ENCODE data around the gene RGL4.

RGL4 gene

DNA sequence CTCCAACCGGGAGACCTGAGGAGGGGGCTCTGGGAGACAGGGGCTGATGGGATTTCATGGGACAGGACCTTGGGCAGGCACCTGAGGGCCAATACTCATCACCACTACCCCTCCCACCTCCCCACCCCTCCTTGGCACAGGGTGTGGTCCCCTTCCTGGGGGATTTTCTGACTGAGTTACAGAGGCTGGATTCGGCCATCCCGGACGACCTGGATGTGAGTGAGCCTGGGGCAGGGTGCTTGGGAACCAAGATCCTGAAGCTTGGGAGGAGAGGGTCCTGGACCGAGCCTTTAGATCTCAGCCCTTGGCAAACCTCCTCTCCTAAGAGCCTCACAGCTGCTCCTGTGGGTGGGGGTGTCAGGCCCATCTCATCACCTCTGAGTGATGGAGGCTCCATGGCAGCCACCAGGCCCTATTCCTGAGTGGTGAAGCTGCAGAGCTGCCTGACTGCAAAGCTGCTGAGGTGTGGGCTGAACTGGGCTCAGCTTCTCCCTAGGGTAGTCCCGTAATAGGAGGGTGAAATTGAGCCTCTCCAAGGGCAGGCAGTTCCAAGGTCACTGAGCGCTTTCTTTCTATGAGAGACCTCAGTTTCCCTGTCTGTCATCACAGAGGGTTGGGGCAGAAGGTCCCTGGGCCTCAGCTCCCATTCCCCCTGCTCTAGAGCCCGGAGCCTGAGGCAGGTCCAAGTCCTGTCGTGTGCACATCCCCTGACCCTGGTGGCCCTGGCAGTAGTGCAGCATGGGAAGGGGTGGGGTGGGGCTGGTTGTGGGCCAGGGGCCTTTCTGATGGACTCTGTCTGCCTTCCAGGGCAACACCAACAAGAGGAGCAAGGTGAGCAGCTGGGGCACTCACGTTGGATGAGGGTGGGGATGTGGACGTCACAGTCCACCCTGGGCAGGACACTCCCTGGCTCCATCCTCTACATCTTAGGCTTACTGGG is 6.5 kb downstream of the RGL4 start:
- FAIRE-seq: no peak
- no peak for DNase-seq (ENCODE audit: insufficient read length, low spot score)

DNA sequence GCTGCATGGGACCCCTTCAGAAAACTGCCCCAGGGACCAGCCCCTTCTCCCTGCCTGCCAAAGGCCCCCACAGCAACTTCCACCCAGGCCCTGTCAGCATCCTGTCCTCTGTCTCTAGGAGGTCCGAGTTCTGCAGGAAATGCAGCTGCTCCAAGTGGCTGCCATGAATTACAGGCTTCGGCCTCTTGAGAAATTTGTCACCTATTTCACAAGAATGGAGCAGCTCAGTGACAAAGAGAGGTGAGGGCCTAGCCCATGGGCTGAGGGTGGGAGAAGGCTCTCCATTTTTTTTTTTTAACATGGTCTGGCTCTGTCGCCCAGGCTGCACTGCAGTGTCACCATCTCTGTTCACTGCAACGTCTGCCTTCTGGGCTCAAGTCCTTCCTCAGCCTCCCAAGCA is 7.3 kb downstream of the RGL4 start:
- FAIRE-seq: no peak
- DNase-seq (ENCODE audit: insufficient read length, low spot score): no peak

DNA sequence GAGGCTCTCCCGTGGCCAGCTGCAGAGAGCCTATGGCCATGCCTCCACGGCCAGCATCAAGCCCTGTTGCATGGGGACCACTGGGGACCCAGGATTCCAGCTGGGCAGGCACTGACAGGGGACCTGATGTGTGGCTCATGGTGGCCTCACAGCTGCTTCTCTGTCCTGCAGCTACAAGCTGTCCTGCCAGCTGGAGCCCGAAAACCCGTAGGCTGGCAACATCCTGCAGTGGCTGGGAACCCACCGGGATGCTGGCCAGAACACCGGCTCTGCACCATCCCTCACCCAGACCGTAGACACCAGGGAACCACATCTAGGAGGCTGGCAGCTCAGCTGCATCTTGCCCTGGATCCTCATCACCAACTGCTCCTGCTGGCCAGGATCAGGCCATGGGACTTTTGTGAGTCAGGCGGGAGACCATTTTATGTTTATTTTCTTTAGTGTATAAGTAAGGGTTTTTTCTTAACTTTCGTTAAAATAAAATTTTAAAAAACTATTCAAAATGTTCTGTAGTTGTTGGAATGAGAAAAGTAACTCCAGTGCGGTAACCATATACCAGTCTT is 7.9 kb downstream of the RGL4 start:
- DNase-seq (ENCODE audit: insufficient read length, low spot score) (no peak), FAIRE-seq (no peak)

DNA sequence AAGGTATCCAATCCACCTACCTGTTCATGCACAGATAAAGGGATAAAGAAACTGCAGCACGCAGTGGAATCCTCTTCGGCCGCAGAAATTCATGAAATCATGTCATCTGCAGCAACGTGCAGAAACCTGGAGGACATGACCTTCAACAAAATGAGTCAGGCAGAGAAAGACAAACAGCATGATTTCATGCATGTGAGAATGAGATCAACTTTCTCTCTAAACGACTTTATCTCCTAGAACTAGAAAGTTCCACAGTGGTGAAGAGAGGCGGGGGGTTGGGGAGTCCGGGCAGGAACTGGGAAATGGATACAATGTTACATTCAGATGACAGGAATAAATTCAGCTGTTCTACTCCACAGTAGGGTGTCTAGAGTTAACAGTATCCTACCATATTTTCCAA is 9.9 kb downstream of the RGL4 start:
- no peak for DNase-seq (ENCODE audit: insufficient read length, low spot score)
- FAIRE-seq: no peak

DNA sequence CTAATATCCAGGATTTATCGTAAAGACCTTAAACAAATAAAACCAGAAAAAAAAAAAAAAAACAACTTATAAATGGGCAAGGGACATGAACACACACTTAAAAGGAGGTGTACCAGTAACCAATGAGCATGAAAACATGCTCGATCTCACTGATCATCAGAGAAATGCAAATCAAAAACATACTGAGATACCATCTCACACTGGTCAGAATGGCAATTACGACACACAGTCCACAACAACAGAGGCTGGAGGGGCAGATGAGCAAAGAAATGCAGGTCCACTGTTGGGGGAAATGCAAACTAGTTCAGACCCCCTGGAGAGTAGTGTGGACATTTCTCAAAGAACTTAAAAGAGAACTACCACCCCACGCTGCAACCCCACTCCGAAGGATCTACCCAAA is 13.2 kb downstream of the RGL4 start:
- FAIRE-seq: no peak

DNA sequence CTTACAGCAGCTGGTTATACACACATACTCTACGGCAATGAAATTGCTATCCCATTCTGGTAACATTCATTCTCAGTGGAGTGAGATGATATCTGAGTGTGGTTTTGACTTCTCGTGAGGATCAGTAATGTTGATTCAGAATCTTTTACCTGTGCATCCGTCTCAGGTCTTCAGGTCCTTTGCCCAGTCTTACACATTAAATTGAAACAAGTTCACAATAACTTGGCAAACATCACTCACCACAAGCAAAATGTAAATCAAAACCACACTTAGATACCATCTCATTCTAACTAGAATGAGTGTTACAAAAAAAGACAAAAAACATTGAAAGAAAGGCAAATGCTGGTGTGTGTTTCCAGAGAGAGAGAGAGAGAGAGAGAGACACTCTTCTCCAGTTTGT is 14.0 kb downstream of the RGL4 start:
- FAIRE-seq (no peak), DNase-seq (ENCODE audit: insufficient read length, low spot score) (no peak)

More for the DNA sequence above, 13.2 kb downstream of the RGL4 start:
- DNase-seq (ENCODE audit: insufficient read length, low spot score): no peak

DNA sequence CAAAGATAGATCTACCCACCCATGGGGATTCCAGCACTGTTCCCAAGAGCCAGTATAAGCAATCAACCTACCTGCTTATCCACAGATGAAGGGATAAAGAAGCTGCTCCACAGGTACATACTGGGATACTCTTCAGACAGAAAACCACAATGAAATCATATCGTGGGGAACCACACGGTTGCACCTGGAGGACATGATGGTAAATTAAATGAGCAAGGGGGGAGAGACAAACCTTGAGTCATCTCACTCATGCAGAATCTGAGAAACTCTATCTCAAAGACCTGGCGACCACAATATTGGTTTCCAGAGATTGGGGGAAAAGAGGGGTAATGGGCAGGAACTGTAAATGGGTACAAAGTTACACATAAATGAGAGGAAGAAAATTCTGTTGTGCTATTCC is 14.5 kb downstream of the RGL4 start:
- FAIRE-seq (no peak), DNase-seq (ENCODE audit: insufficient read length, low spot score) (no peak)

DNA sequence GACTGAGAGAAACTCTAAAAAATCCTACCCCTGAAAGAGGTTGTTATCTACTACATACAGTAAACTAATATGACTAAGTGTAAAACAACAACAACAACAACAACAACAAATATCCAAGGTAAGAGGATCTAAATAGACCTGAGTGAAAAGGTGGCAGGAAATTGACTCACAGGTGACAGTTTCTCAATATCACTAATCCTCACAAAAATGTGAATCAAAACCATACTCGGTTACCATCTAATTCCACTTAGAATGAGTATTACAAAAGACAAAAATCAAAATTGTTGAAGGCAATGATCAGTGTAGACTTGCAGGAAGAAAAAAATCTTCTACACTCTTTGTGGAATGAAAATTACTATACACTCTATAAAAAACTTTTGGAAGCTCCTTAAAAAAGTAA is 17.5 kb downstream of the RGL4 start:
- no peak for DNase-seq (ENCODE audit: insufficient read length, low spot score)
- FAIRE-seq: no peak

DNA sequence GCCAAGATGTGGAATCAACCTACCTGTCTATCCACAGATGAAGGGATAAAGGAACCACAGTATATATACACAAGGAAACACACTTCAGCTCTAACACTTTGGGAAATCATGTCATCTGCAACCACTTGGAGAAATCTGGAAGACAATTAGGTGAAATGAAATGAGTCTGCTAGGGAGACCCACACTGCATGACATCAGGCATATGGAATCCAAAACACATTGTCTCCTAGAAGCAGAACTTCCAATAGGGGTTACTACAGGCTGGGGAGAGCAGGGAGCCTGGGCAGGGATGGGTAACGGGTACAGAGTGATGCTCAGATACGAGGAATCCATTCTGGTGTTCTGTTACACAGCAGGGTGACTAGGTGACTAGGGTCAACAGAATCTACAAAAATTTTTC is 18.3 kb downstream of the RGL4 start:
- FAIRE-seq (no peak), DNase-seq (ENCODE audit: insufficient read length, low spot score) (no peak)

DNA sequence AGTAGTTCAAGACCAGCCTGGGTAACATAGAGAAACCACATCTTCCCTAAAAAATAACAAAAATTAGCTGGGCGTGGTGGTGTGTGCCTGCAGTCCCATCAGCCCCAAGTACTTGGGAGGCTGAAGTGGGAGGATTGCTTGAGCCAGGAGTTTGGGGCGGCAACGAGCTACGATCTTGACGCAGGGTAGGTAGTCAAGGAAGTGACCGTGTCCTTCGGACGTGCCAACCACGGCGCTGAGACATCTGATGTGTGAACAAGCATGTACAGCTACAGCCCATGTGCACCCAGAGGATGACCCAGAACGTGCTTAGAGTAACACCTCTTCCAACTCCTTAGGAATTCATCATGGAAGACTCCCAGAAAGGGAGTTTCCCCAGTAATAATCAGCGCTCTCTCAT is 21.4 kb downstream of the RGL4 start:
- no peak for DNase-seq (ENCODE audit: insufficient read length, low spot score)

DNA sequence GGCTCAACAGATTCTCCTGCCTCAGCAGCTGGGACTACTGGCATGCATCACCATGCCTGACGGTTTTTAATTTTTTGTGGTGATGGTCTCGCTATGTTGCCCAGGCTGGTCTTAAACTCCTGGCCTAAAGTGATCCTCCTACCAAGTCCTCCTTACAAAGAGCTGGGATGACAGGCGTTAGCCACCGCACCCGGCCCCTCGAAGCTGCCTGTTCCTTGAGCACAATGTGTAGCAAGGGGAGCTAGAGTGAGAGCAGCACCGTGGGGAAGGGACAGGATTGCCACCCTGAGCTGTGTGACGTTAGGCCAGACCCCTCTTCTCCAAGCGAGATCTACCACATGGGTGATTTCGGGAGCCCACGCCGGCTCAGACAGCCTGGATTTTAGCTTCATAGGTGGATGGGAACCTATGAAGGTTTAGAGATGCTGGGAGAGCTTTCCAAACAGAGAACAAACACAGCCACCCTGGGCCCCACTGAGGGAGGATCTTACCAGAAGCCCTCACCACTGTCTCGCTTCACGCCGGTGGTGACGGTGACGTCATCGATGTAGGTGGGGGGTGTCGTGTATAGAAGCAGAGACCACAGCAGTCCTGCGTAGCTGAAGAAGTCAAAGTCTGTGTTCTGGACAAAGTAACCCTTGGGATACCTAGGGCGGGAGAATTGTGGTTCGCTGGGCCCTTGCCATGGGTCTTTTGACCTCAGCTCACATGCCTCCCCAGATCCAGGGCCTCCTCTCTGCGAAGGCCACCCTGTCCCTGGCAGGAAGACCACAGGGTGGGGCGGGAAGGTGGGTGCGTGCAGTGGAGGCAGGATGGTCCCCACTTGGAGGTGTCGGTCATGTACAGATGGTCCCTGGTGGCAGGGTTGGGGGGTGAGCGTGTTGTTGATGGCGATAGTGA is 23.1 kb downstream of the RGL4 start:
- DNase-seq (ENCODE audit: insufficient read length, low spot score) (no peak), FAIRE-seq (no peak)

More for the DNA sequence above, 21.4 kb downstream of the RGL4 start:
- no peak for FAIRE-seq

DNA sequence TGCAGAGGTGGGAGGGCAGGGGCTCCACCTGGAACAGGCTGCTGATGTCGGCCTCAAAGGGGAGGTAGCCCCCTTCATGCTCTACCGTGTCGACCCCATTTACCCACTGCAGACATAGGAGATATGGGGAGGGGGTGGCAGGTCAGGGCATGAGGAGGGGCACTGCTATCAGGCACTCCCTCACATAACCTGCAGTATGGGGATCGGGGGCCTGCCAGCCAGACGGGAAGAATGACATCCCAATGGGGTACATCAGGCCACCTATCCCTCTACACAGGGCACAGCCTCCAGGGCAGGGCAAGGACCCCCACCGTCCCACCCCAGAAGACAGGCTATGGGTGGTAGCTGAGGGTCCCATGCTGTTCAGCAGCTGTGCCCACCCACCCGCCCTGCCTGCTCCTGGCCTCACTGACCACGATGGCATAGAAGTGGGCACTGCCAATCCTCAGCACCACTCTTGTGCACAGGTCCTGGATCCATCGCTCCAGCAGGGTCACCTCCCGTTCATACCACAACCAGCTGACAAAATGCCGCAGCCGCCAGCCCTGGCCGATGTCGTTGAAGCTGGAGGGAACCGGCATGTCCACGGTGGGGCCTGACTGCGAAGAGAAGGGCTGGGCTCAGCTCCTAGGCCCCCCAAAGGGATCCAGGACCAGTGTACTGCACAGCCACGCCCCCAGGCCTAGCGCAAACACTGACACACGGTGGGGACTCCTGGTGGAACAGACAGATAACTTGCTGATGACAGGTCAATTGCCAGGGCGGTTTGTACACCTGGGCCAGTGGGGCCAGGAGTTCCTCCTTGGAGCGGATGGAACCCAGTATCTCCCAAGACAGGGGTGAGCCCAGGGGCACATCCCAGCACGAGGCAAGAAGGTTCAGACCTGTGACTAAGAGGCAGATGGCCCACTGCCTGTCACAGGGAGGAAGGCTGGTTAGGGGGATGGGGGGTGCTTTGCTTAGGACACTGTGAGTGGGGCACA is 24.1 kb downstream of the RGL4 start:
- no peak for DNase-seq (ENCODE audit: insufficient read length, low spot score)
- FAIRE-seq: no peak

DNA sequence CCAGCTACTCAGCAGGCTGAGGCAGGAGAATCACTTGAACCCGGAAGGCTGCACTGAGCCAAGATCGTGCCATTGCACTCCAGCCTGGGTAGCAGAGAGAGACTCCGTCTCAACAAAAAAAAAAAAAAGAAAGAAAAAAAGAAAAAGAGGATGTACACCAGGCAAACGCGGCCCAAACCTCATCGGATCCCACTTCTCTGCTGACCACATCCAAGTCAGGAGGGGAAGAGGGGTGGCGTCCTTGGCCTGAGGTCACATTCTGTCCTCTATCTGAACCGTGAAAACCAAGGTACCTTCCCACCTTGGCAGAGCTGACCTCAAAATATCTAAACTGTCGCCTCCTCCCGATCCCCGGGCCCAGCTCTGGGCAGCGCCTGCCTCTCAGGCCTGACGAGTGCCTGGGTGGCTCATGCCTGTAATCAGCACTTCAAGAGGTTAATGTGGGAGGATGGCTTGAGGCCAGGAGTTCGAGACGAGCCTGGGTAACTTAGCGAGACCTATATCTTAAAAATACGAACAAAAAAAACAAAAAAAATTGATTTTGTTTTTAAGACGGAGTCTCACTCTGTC is 25.1 kb downstream of the RGL4 start:
- FAIRE-seq (no peak), DNase-seq (ENCODE audit: insufficient read length, low spot score) (no peak)

DNA sequence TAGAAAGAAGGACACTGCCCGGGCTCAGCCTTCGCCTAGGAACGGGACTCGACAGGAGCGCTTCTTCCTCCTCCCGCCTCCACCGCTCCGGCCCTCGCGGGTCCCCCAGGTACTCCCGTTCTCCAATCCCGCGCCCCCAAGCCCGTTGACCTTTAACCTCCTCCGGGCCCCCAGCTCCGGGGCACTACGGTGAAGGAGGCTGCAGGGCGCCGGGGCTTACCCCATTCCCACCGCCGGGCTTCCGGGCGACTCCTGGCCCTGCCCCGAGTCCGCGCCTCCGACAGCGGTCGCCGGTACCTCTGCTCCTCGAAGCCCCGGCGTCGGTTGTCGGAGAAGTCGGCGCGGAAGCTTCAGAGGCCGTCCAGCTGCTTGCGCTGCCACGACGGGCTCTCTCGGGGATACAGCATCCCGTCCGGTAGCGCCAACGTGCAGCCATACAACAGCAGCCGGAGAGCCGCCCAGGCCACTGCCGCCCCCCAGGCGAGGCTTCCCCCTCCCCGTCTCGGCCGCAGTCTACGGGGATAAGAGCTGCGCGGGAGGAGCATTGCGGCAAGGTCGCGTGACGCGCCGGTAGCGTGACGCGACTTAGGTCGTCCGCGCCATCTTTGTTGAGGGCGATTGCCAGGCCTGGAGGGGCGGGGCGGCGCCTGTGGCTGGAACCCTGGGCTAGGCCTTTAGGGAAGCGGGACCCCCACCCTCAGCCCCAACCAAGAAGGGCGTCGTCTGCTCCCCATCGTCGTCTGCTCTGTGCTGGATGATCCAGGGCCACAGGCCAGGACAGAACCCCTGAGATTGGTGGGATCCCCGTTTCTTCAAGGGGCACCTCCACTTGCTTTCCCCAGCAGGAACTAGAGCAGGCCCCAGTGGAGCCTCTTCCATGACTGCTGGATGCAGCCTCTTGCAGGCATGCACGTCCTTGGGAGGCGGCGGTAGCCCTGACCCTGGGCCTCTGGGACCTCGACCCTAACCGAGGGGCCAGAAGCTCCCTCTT is 26.3 kb downstream of the RGL4 start:
- DNase-seq (ENCODE audit: insufficient read length, low spot score) (peak; percentile 79), FAIRE-seq (peak; percentile 92)

DNA sequence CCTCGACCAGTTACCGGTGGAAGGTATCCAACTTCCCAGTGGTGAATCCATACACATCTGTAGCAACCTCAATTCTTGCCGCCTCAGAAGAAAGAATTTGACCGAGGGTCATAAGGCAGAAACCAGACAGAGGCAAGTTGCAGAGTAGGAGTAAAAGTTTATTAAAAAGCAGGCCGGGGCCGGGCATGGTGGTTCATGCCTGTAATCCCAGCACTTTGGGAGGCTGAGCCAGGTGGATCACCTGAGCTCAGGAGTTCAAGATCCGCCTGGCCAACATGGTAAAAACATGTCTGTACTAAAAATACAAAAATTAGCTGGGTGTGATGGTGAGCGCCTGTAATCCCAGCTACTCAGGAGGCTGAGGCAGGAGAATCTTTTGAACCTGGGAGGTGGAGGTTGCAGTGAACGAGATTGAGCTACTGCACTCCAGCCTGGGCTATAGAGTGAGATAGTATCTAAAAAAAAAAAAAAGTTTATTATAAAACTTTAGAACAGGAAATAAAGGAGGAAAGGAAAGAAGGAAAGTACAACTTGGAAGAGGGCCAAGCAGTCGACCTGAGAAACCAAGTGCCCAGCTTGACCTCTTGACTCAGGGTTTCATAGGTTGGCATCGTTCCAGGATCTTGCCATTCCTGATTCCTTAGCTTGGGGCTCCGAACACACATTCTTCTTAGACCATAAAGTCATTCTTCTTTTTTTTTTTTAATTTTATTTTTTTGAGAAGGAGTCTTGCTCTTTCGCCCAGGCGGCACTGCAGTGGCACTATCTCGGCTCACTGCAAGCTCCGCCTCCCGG is 27.8 kb downstream of the RGL4 start:
- FAIRE-seq: no peak
- DNase-seq (ENCODE audit: insufficient read length, low spot score): no peak

DNA sequence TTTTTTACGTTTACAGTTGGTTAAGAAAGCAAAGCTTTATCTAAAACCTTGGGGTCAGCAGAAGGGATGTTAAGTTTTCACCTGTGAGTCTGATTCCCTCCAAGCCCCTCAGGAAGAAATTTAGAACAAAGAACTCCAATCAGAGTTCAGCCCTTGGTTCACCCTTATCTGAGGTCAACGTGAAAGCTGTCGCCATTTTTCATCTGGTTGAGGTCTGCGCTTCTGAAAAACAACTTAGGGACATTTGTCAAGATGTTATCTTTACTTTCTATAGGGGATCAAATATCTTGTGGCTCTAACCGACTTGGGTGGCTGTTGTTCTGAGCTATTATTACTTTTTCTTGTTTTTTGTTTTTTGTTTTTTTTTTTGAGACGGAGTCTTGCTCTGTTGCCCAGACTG is 30.0 kb downstream of the RGL4 start:
- no peak for FAIRE-seq

DNA sequence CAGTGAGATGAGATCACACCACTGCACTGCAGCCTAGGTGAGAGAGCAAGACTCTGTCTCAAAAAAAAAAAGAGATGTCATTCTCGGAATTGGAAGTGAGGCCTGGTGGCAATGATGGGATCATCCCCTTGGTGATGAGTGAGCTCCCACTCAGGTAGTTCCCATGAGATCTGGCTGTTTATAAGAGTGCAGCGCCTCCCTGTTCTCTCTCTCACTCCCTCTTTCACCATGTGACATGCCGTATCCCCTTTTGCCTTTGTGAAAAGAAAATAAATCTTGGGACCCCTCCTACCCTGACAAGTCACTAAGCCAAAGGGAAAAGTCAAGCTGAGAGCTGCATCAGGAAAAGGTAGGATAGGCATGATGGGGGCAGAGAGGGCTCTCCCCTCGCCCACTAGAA is 31.3 kb downstream of the RGL4 start:
- FAIRE-seq: no peak

More for the DNA sequence above, 30.0 kb downstream of the RGL4 start:
- no peak for DNase-seq (ENCODE audit: insufficient read length, low spot score)

DNA sequence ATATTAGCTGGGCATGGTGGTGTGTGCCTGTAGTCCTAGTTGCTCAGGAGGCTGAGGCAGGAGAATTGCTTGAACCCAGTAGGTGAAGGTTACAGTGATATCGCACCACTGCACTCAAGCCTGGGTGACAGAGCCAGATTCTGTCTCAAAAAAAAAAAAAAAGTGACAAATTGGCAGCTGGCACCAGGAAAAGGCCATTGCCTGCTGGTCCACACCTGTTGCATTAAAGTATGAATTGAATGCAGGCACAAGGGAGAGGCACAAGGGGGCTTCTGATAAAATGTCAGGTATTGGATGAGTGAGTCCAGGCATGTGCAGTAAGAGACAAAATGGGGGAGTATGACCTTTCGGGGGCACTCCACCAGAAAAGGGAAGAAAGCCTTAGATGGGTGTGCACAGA is 31.9 kb downstream of the RGL4 start:
- FAIRE-seq: no peak
- no peak for DNase-seq (ENCODE audit: insufficient read length, low spot score)

More for the DNA sequence above, 31.3 kb downstream of the RGL4 start:
- DNase-seq (ENCODE audit: insufficient read length, low spot score): no peak
